NT2/D1 (cell line): Measurements from ENCODE around the gene GSN.
A peak's percentile ranks its signal among the peaks of the same experiment; 100 is the strongest.
"Not testable (repeated sequence)": the region's sequence is repeated elsewhere in the genome, so short reads cannot be mapped to it uniquely, and the experiment has no call there.

Experiments used
- DNase-seq: peaks from one replicate; pipeline ENCODE4 v3.0.0-alpha.2; 2011; ENCODE audit warnings: low read depth, low spot score
- H3K27me3 ChIP-seq: 2 replicates; pipeline ENCODE4 v1.6.0; 2011; ENCODE audit warnings: mild to moderate bottlenecking; ENCODE audit not compliant: insufficient read length, insufficient read depth
- H3K36me3 ChIP-seq: 2 replicates; pipeline ENCODE4 v1.6.1; 2011; ENCODE audit warnings: mild to moderate bottlenecking, low read length, mixed read lengths; ENCODE audit not compliant: insufficient read depth, insufficient read length
- H3K4me1 ChIP-seq: 2 replicates; pipeline ENCODE4 v1.5.1; 2011; ENCODE audit not compliant: insufficient read depth, insufficient read length
- H3K4me3 ChIP-seq: 2 replicates; pipeline ENCODE4 v1.5.1; 2011; ENCODE audit warnings: low read depth; ENCODE audit not compliant: insufficient read length
- H3K9ac ChIP-seq: 2 replicates; pipeline ENCODE4 v1.6.0; 2011; ENCODE audit warnings: low read depth; ENCODE audit not compliant: insufficient read length
- H3K9me3 ChIP-seq: 2 replicates; pipeline ENCODE4 v1.5.1; 2011; ENCODE audit warnings: mild to moderate bottlenecking, low read length; ENCODE audit not compliant: insufficient read depth
- SUZ12 ChIP-seq: IDR thresholded peaks from 2 replicates; pipeline ENCODE4 v1.6.1; 2011; ENCODE audit not compliant: insufficient read length, insufficient read depth; ENCODE audit errors: extremely low read depth
- YY1 ChIP-seq: IDR thresholded peaks from 2 replicates; pipeline ENCODE4 v1.6.1; 2011; ENCODE audit not compliant: insufficient read length, insufficient read depth
- ZNF274 ChIP-seq: IDR thresholded peaks from 2 replicates; pipeline ENCODE4 v1.6.1; 2011; ENCODE audit warnings: mild to moderate bottlenecking, low read depth, low read length

Gene GSN

GRCh38 chr9:121286688-121286972 is 18.7 kb downstream of the GSN start:
- Histone ChIP-seq H3K4me1 (peaks cover 50% of the 10 kb centered on the region), H3K36me3 (peaks cover 17% of the 10 kb centered on the region), H3K4me3 (peak overlapping the region; percentile 8), H3K27me3 (peaks cover 17% of the 10 kb centered on the region), H3K9ac (peak overlapping the region; percentile 51), H3K9me3 (no peaks in the 10 kb centered on the region)
- TF ChIP-seq SUZ12 (no peak), ZNF274 (no peak), YY1 (no peak)
- DNase-seq: no peak

DNA sequence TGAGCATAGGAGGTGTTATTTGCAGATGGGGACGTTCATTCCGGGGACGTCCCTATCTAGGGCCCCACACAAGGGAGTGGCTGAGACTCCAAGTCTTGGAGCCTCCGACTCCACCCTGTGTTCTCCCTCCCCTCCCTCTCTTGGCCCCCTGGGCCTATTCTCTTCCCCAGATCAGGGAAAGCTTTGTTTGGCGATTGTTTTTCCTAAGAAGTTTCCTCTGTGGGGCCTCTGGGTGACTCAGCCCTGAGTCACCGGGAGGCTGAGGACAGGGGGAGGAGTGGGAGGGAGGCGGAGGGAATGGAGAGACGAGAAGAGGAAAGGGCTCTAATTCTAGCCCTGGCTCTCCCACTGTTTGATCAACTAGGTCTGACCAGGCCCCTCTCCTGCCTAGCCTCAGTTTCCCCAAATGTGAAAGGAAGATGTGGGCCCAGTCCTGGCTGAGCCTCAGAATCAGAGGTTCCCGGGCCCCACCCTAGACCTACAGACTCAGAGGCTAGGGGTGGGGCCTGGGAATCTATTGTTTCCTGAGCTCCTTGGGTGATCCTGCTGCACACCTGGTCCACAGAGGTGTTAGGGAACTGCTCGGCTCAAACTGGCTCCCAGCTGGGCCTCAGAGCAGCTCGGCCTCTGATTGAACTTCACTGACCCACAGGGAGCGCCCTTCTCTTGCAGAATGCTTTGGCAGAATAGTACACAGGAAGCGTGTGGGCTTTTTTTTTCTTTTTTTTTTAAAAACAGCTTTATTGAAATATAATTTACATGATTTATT is 19.2 kb downstream of the GSN start:
- H3K4me3 ChIP-seq: peak overlapping the region; percentile 8

DNA sequence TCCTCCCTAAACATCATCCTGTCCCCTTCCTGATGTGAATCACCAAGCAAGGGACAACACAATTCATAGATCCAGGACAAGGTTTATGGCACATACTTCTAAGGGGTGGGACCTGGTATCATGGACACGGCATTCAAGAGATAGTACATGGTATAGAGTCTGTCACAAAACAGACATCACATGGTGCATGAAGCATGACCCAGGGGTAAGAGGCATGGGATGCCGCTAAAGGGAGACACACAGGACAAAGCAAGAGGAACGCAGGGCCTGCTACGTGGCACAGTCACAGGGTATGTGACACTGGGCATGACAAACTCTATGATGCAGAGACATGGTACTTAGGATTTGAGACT is 20.7 kb downstream of the GSN start:
- peak overlapping the region; percentile 12 for H3K9ac ChIP-seq

More for the DNA sequence above, 19.2 kb downstream of the GSN start:
- H3K9me3 ChIP-seq: no peaks in the 10 kb centered on the region
- H3K27me3 ChIP-seq: peaks cover 14% of the 10 kb centered on the region
- TF ChIP-seq SUZ12 (no peak), ZNF274 (no peak), YY1 (no peak)
- peak overlapping the region; percentile 51 for H3K9ac ChIP-seq
- peaks cover 12% of the 10 kb centered on the region for H3K36me3 ChIP-seq
- H3K4me1 ChIP-seq: peaks cover 45% of the 10 kb centered on the region
- DNase-seq: peak; percentile 92

GRCh38 chr9:121289026-121289771 is 21.2 kb downstream of the GSN start:
- DNase-seq: peak; percentile 82
- Histone ChIP-seq H3K4me1 (peaks cover 40% of the 10 kb centered on the region), H3K4me3 (no peak overlapping the region), H3K27me3 (peaks cover 11% of the 10 kb centered on the region), H3K36me3 (peaks cover 5% of the 10 kb centered on the region), H3K9me3 (no peaks in the 10 kb centered on the region), H3K9ac (peak overlapping the region; percentile 68)
- TF ChIP-seq SUZ12 (no peak), YY1 (no peak), ZNF274 (no peak)

More for the DNA sequence above, 20.7 kb downstream of the GSN start:
- TF ChIP-seq SUZ12 (no peak), YY1 (no peak), ZNF274 (no peak)
- DNase-seq: no peak
- Histone ChIP-seq H3K4me3 (no peak overlapping the region), H3K4me1 (peaks cover 40% of the 10 kb centered on the region), H3K9me3 (no peaks in the 10 kb centered on the region), H3K36me3 (peaks cover 5% of the 10 kb centered on the region), H3K27me3 (peaks cover 11% of the 10 kb centered on the region)

DNA sequence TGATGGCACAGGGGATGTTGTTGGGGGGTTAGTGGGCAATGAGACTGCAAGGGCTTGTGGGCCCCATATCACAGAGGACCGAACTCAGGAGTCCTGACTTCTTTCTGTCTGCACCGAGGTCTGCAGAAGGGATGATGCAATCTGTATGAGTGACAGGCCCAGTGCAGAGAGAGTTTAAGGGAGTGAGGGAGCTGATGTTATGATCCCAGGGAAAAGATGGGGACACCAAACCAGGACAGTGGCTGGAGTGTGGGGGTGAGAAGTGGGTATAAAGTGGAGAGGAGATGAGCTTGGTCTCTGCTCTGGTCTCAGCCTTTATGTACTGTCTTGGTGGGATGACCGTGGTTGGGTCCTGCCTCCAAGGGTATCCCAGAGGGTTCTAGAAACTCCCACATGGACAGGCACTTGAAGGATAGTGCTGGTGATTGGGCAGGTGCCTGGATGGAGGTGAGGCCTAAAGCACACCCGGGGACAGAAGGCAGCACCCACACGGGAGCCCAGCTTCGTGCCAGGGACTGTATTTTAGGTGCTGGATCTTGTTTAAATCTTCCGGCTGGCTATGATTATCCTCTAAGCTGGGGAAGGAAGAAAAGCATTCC is 21.9 kb downstream of the GSN start:
- Histone ChIP-seq H3K9me3 (no peaks in the 10 kb centered on the region), H3K27me3 (peaks cover 8% of the 10 kb centered on the region), H3K36me3 (peaks cover 3% of the 10 kb centered on the region), H3K4me3 (no peak overlapping the region), H3K9ac (peak overlapping the region; percentile 68), H3K4me1 (peaks cover 37% of the 10 kb centered on the region)
- TF ChIP-seq SUZ12 (no peak), YY1 (no peak), ZNF274 (no peak)
- DNase-seq: no peak

GRCh38 chr9:121291536-121291935 is 23.6 kb downstream of the GSN start:
- H3K4me1 ChIP-seq: peaks cover 29% of the 10 kb centered on the region
- not testable (repeated sequence) for H3K9me3 ChIP-seq, DNase-seq, H3K27me3 ChIP-seq, H3K36me3 ChIP-seq, H3K9ac ChIP-seq, H3K4me3 ChIP-seq

DNA sequence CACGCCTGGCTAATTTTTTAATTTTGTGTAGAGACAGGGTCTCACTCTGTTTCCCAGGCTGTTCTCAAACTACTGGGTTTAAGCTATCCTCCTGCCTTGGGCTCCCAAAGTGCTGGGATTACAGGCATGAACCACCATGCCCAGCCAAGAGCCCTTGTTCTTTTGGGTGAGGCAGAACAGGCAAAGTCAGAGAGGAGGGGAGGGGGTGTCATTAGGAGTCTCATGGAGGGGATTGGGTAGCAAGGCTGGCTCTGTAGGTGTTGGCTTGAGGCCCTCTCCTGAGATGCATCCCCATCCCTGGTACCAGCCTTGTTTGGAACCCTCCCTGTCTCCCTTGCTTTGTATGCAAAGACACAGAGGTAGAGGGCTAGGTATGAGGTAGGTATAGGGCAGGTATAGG is 24.1 kb downstream of the GSN start:
- TF ChIP-seq YY1: no peak
- no peak for TF ChIP-seq ZNF274
- Histone ChIP-seq H3K27me3 (no peaks in the 10 kb centered on the region), H3K36me3 (peaks cover 3% of the 10 kb centered on the region), H3K4me3 (no peak overlapping the region), H3K4me1 (peaks cover 29% of the 10 kb centered on the region), H3K9ac (no peak overlapping the region), H3K9me3 (no peaks in the 10 kb centered on the region)
- DNase-seq: no peak
